ENCODE data around the gene CEP41.

DNA sequence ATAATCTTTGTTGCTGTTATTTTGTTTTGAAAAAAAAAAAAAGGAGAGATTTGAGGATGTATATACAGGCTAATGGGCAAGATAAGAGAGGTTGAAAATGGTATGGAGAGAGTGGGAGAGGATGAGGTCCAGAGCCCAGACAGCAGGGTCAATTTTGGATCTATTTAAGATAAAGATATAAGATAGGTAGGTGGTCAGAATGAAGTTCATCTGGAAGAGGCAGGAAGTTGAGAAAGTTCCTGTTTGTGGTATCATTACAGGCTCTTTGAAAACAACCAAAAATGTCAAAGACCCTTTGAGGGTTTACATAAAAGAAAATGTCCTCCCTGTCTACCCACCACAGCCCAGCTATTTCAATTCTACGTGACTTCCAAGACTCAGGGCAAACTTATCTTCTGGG, 7.5 kb downstream of the CEP41 start:
- TF ChIP-seq RCOR1 (IDR thresholded peaks at IDR 0.05; ENCODE audit: low read depth, low read length) (no peak), POLR2A (IDR thresholded peaks at IDR 0.05; ENCODE audit: low read length) (no peak)
